Activated CD4-positive, alpha-beta memory T cell treated with anti-CD3 and anti-CD28 coated beads, Interleukin-2, amount 10 ng/mL, durations not matched to agents 7 days and 5 days (primary cell): ENCODE results near the gene HEATR9. TPM values are rescaled to one million over a fixed set of nuclear protein-coding genes. Genes with fewer than 3 reads are reported as not detected.

Experiments
- CTCF ChIA-PET: fragments of 350-600 bp; sonication (Branson Sonifier 250); formaldehyde crosslinking; loops from one replicate; lab custom pipeline; 2021; ENCODE audit warnings: antibody characterized with exemption, inconsistent platforms; lab: Charles Lee
- POLR2A ChIA-PET: fragments of 350-600 bp; sonication (Branson Sonifier 250); formaldehyde crosslinking; loops from one replicate; lab custom pipeline; 2021; ENCODE audit warnings: antibody characterized with exemption; lab: Charles Lee
- DNase-seq: peaks from one replicate; pipeline ENCODE4 v3.0.0-alpha.2; 2020
- H3K27ac Mint-ChIP-seq: one replicate; pipeline ENCODE4 v1.8.0; 2021; ENCODE audit warnings: mild to moderate bottlenecking, mixed read lengths
- H3K27me3 Mint-ChIP-seq: one replicate; pipeline ENCODE4 v1.8.0; 2021; ENCODE audit warnings: mixed read lengths
- H3K36me3 Mint-ChIP-seq: one replicate; pipeline ENCODE4 v1.8.0; 2021; ENCODE audit warnings: low read depth, mixed read lengths
- H3K4me1 Mint-ChIP-seq: one replicate; pipeline ENCODE4 v1.8.0; 2021; ENCODE audit warnings: mixed read lengths
- H3K4me3 Mint-ChIP-seq: one replicate; pipeline ENCODE4 v1.8.0; 2021; ENCODE audit warnings: mild to moderate bottlenecking, mixed read lengths
- H3K9me3 Mint-ChIP-seq: one replicate; pipeline ENCODE4 v1.8.0; 2021; ENCODE audit warnings: mixed read lengths
- total RNA-seq, 2 experiments: library from RNA; stranded (reverse); gene quantifications; one replicate each; pipeline ENCODE4 v1.2.3, GENCODE V29; 2021

HEATR9 gene
- total RNA-seq, 2 experiments from 2014 or later = 2.3 to 3.1 TPM

DNA sequence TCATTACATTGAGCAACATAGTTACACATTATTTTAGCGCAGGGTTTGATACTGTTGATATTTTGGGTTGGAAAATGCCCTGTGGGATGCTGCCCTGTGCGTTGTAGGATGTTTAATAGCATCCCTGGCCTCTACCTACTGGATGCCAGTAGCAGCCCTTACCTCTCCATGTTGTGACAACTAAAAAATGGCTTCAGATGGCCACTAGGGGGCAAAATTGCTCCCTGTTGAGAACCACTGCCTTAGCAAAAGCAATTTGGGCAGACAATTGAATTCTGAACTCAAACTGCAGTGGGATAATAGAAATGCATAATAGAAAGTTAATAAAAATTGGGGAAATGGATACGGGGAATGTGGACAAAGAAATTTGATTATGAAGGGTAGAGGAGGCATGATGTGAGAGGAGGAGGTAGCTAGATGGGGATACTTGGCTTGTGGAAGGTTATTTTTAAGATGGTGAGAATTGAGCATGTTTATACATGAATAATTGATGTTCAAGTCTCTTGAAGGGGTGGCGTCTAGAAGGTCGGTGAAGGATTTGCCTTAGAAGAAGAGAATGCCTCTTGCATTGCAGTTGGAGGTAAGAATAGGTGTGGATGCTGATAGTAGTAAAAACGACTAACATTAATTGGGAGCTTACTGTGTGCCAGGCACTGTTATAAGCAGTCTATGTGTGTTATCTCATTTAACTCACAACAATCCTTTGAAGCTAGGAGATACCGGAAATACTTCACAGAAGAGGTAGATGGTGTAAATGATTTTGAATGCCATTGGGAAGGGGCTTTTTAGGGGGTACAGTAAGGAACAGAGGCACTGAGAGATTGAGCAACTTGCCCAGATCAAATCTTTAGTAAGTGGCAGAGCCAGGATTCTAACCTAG, 19.0 kb downstream of the HEATR9 start:
- Mint-ChIP-seq H3K4me1 (peaks cover 20% of the 10 kb centered on the region), H3K27ac (peak overlapping the region; percentile 44), H3K9me3 (no peaks in the 10 kb centered on the region), H3K27me3 (no peaks in the 10 kb centered on the region), H3K4me3 (no peak overlapping the region), H3K36me3 (peaks cover 58% of the 10 kb centered on the region)
- DNase-seq = peak; percentile 68
- POLR2A ChIA-PET = interaction anchor here (0.9 to 2.7 kb wide), 6 partner anchors 9 to 81 kb away, joined by 3 to 7 read pairs (median 4); partner anchors contain the start of gene RDM1
- CTCF ChIA-PET = interaction anchor here (0.6 to 4.1 kb wide), 30 partner anchors 8 to 299 kb away, joined by 3 to 21 read pairs (median 4); no protein-coding TSS in a partner anchor

DNA sequence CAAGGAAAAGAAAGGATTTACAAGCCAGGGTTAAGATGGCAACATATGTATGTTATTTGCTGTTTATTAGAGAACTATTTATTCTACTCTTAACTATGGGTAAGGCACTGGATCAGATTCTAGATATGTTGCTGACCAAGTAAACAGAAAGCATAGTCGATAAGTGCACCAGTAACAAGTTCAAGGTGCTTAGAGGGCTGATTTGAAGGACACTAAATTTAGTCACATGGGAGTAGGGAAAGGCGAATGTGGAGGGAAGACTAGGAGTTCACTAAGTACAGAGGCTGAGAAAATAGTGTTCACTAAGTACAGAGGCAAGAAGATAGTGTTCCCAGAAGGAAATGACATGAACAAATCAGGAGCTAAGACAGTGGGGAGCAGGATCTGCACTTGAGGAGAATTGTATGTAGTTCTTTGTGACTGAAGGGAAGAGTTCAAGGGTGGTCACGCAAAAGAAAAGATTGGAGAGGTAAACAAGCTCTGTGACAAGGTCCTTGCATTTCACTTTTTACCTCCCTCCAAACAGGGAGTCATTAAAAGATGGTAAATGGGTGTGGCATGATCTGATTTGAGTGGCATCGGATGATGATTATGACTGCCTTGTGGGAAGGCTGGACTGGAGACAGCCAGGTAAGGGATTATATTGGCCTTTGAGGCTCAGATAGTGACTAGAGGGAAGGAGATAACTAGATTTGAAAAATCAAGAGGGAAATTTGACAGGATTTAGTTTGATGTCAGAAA, 20.9 kb downstream of the HEATR9 start:
- DNase-seq = no peak
- Mint-ChIP-seq H3K27ac (peak overlapping the region; percentile 18), H3K9me3 (no peaks in the 10 kb centered on the region), H3K27me3 (no peaks in the 10 kb centered on the region), H3K36me3 (peaks cover 64% of the 10 kb centered on the region), H3K4me3 (no peak overlapping the region), H3K4me1 (peaks cover 22% of the 10 kb centered on the region)
- ChIA-PET POLR2A (interaction anchor here (1.0 to 2.7 kb wide), 3 partner anchors 20 to 121 kb away, joined by 3 to 7 read pairs (median 4); no protein-coding TSS in a partner anchor), CTCF (interaction anchor here (0.8 to 4.1 kb wide), 12 partner anchors 9 to 1854 kb away, joined by 3 to 21 read pairs (median 5); partner anchors contain the start of gene CCL5)

DNA sequence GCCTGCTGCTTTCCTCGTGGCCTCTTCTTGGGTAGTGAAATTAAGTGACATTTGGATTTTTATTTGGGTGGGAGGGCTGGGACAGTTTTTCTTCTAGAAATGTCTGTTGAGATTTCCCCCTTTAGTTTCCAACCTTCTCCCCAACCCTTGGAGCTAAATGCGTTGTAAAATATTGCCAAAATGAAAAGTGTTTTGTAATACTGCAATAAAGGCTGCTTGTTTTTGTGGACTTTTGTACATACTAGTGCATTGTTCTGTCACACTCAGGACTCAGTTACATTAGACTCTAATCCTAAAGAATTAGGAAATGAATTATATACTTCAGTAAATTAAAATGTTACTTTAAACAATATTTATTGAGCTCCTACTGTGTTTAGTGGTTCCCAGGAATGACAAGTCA, 21.7 kb downstream of the HEATR9 start:
- CTCF ChIA-PET = interaction anchor here (1.5 to 4.1 kb wide), 4 partner anchors 10 to 302 kb away, joined by 4 to 21 read pairs (median 12); no protein-coding TSS in a partner anchor
- no peak for DNase-seq
- H3K4me1 Mint-ChIP-seq = peaks cover 22% of the 10 kb centered on the region
- no peak overlapping the region for H3K27ac Mint-ChIP-seq
- H3K36me3 Mint-ChIP-seq = peaks cover 64% of the 10 kb centered on the region
- POLR2A ChIA-PET = interaction anchor here (1.4 kb wide), 1 partner anchor 37 kb away, joined by 3 read pairs; no protein-coding TSS in a partner anchor
- H3K27me3 Mint-ChIP-seq = no peaks in the 10 kb centered on the region
- H3K4me3 Mint-ChIP-seq = no peak overlapping the region
- no peaks in the 10 kb centered on the region for H3K9me3 Mint-ChIP-seq

DNA sequence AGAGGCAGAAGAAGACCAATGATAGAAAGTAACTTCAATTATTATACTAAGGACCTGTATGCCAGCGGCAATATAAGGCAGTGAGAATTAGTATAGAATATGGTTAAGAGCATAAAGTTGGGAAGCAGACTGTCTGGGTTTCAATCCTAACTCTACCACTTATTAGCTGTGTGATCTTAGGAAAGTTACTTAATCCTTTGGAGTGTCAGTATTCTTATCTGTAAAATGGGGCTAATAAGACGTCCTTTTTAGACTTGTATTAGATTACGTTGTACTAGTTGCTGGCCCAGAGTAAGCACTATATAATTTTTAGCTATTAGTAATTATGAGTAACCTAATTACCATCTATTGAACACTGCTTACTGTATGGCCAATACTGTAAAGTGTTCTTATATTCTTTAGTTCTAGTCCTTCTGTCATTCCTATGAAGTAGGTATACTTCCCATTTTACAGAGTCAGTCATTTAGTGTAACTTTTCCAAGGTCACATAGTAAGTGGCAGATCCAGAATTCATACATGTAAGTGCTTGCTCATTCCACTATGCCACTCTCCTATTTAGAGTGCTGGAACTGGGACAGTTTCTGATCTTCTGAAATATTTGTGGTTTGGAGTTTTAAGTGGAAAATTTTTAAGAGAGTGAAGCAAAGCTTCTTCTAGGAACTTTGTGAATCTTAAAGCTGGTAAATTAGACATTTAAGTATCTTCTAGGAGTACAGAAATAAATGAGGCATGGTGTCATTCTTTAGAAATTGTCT, 22.5 kb downstream of the HEATR9 start:
- no peak overlapping the region for H3K27ac Mint-ChIP-seq
- peaks cover 67% of the 10 kb centered on the region for H3K36me3 Mint-ChIP-seq
- H3K4me1 Mint-ChIP-seq = peaks cover 19% of the 10 kb centered on the region
- H3K27me3 Mint-ChIP-seq = no peaks in the 10 kb centered on the region
- ChIA-PET POLR2A (interaction anchor here (1.4 kb wide), 1 partner anchor 36 kb away, joined by 3 read pairs; no protein-coding TSS in a partner anchor), CTCF (interaction anchor here (1.5 to 4.1 kb wide), 3 partner anchors 82 to 303 kb away, joined by 4 to 21 read pairs (median 16); no protein-coding TSS in a partner anchor)
- no peak for DNase-seq
- H3K4me3 Mint-ChIP-seq = no peak overlapping the region
- H3K9me3 Mint-ChIP-seq = no peaks in the 10 kb centered on the region

DNA sequence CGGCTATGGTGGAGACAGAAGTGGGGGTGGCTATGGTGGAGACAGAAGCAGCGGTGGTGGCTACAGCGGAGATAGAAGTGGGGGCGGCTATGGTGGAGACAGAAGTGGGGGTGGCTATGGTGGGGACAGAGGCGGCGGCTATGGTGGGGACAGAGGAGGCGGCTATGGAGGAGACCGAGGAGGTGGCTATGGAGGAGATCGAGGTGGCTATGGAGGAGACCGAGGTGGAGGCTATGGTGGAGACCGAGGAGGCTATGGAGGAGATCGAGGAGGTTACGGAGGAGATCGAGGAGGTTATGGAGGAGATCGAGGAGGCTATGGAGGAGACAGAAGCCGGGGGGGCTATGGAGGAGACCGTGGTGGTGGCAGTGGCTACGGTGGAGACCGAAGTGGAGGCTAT, 24.1 kb downstream of the HEATR9 start:
- no peak overlapping the region for H3K4me3 Mint-ChIP-seq
- ChIA-PET CTCF (no interaction called here), POLR2A (no interaction called here)
- no peak overlapping the region for H3K27ac Mint-ChIP-seq
- H3K4me1 Mint-ChIP-seq = peaks cover 16% of the 10 kb centered on the region
- H3K36me3 Mint-ChIP-seq = peaks cover 65% of the 10 kb centered on the region
- H3K27me3 Mint-ChIP-seq = no peaks in the 10 kb centered on the region
- no peaks in the 10 kb centered on the region for H3K9me3 Mint-ChIP-seq
- no peak for DNase-seq

DNA sequence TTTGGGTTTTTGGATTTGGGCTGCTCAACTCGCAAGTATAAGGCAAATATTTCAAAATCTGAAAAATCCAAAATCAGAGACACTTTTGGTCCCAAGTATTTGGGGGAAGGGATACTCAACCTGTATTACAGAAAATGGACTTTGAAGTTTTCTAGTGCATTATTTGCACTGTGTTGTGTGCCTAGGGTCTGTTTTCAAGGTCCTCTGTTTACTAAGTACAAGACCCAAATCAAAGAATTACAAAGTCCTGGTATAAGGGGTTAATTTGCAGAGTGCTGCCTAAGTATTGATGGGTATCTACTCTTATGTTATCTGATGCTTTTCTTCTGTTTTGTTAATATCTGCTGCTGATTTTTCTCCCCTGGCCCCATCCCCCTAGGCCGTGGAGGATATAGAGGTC, 25.0 kb downstream of the HEATR9 start:
- no peak overlapping the region for H3K4me3 Mint-ChIP-seq
- CTCF ChIA-PET = interaction anchor here (0.8 kb wide), 1 partner anchor 33 kb away, joined by 3 read pairs; no protein-coding TSS in a partner anchor
- H3K27me3 Mint-ChIP-seq = no peaks in the 10 kb centered on the region
- peaks cover 12% of the 10 kb centered on the region for H3K4me1 Mint-ChIP-seq
- no peaks in the 10 kb centered on the region for H3K9me3 Mint-ChIP-seq
- no peak overlapping the region for H3K27ac Mint-ChIP-seq
- POLR2A ChIA-PET = no interaction called here
- DNase-seq = no peak
- peaks cover 66% of the 10 kb centered on the region for H3K36me3 Mint-ChIP-seq

DNA sequence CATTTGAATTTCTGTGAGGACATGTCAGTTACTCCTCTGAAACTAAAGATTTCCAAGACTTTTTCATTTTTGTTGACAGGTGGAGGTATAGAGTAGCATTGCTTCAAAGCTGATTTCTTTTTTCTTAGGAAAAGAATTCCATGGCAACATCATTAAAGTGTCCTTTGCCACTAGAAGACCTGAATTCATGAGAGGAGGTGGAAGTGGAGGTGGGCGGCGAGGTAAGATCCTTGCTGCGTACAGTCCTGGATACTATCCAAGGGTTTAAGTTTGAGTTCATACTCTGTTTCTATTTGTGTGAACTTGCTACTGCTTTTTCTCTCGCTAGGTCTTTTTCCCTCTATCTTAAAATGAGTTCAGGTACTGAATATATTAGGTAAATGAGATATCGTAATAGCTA, 26.5 kb downstream of the HEATR9 start:
- ChIA-PET CTCF (interaction anchor here (0.7 to 3.3 kb wide), 4 partner anchors 8 to 375 kb away, joined by 3 to 19 read pairs (median 6); partner anchors contain the start of gene TAF15), POLR2A (interaction anchor here (1.2 kb wide), 1 partner anchor 33 kb away, joined by 3 read pairs; the partner anchor contains the start of gene TAF15)
- Mint-ChIP-seq H3K4me1 (peaks cover 14% of the 10 kb centered on the region), H3K4me3 (no peak overlapping the region), H3K9me3 (no peaks in the 10 kb centered on the region), H3K27ac (no peak overlapping the region), H3K27me3 (no peaks in the 10 kb centered on the region), H3K36me3 (peaks cover 61% of the 10 kb centered on the region)
- no peak for DNase-seq

DNA sequence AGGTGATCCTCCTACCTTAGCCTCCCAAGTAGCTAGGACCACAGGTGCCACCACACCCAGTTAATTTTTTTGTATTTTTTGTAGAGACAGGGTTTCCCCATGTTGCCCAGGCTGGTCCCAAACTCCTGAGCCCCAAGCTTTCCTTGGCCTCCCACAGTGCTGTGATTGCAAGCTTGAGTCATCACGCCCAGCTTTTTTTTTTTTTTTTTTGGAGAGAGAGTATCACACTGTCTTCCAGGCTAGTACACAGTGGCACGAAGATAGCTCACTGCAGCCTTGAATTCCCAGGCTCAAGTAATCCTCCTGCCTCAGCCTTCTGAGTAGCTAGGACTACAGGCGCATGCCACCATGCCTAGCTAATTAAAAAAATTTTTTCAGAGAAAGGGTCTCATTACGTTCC, 27.2 kb downstream of the HEATR9 start:
- H3K4me3 Mint-ChIP-seq = no peak overlapping the region
- peaks cover 60% of the 10 kb centered on the region for H3K36me3 Mint-ChIP-seq
- H3K27me3 Mint-ChIP-seq = no peaks in the 10 kb centered on the region

DNA sequence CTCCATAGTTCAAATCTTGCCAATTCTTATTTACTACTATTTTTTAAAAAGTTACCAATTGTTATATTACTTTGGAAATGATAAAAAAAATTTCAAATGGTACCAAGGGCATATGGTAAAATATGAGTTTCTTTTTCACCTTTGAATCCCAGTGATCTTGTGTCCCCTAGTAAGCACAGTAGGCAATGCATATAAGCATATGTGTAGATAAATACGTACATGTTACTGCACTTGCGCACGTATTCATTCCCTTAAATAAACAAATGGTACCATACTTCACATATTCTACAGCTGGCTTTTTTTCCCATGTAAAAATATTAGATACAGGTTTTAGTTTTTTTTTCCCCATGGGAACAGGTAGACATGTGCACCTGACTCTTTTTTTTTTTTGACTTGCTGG, 27.6 kb downstream of the HEATR9 start:
- DNase-seq = no peak
- Mint-ChIP-seq H3K4me1 (peaks cover 14% of the 10 kb centered on the region), H3K27me3 (no peaks in the 10 kb centered on the region), H3K4me3 (no peak overlapping the region), H3K36me3 (peaks cover 60% of the 10 kb centered on the region), H3K27ac (no peak overlapping the region), H3K9me3 (no peaks in the 10 kb centered on the region)
- ChIA-PET POLR2A (interaction anchor here (0.7 to 0.9 kb wide), 2 partner anchors 31 to 33 kb away, joined by 3 read pairs; no protein-coding TSS in a partner anchor), CTCF (interaction anchor here (0.6 to 3.3 kb wide), 4 partner anchors 9 to 241 kb away, joined by 3 to 19 read pairs (median 6); partner anchors contain the start of gene TAF15)

More for the DNA sequence above, 27.2 kb downstream of the HEATR9 start:
- no peak for DNase-seq
- Mint-ChIP-seq H3K9me3 (no peaks in the 10 kb centered on the region), H3K27ac (no peak overlapping the region), H3K4me1 (peaks cover 14% of the 10 kb centered on the region)
- POLR2A ChIA-PET = interaction anchor here (0.7 to 1.2 kb wide), 2 partner anchors 31 to 32 kb away, joined by 3 read pairs; partner anchors contain the start of gene TAF15
- CTCF ChIA-PET = interaction anchor here (0.6 to 3.3 kb wide), 5 partner anchors 9 to 374 kb away, joined by 3 to 19 read pairs (median 4); partner anchors contain the start of gene TAF15

DNA sequence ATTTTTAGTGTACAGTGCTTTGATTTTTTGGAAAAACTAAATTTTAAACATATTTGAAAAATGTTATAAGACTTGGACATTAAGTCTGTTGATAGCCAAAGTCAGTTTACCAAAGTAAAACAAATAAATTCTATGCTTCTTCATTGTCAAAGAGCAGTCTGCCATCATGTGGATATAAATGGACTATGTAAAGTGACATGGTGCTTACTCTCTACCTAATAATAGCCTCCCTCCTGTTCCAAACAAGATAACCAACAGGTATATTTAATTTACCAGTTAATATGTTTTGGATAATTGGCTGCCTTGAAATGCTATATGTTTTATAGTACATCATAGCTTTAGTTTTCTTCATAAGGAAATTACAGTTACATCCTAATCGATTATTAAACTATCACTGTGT, 43.5 kb downstream of the HEATR9 start:
- CTCF ChIA-PET = no interaction called here
- H3K27ac Mint-ChIP-seq = no peak overlapping the region
- no peaks in the 10 kb centered on the region for H3K9me3 Mint-ChIP-seq
- POLR2A ChIA-PET = no interaction called here
- H3K4me3 Mint-ChIP-seq = no peak overlapping the region
- no peak for DNase-seq
- peaks cover 68% of the 10 kb centered on the region for H3K36me3 Mint-ChIP-seq
- peaks cover 4% of the 10 kb centered on the region for H3K4me1 Mint-ChIP-seq
- no peaks in the 10 kb centered on the region for H3K27me3 Mint-ChIP-seq

DNA sequence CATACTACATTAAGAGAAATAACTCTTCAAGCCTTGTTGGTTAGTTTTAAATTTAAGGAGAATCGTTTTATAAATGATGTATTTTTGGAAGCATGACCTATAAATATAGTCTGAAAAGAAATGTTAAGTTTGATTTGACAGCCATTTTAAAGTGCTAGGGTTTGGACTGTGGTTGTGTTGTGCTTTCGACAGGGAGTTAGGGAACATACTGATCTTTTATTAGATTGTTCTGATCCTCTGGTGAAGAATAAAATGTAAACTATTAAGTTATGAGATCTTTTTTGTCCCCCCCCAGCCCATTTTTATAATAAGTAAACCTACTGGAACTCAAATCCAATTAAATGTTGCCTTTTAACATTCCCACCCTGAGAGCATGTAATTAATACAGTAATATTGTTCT, 47.4 kb downstream of the HEATR9 start:
- ChIA-PET CTCF (interaction anchor here (2.5 kb wide), 1 partner anchor 57 kb away, joined by 11 read pairs; no protein-coding TSS in a partner anchor), POLR2A (no interaction called here)
- H3K9me3 Mint-ChIP-seq = no peaks in the 10 kb centered on the region
- no peak overlapping the region for H3K27ac Mint-ChIP-seq
- H3K36me3 Mint-ChIP-seq = peaks cover 69% of the 10 kb centered on the region
- peaks cover 16% of the 10 kb centered on the region for H3K4me1 Mint-ChIP-seq
- DNase-seq = no peak
- no peaks in the 10 kb centered on the region for H3K27me3 Mint-ChIP-seq
- H3K4me3 Mint-ChIP-seq = no peak overlapping the region
